CD4-positive, alpha-beta T cell treated with Interleukin-12 subunit alpha and Interleukin-12 subunit beta, for 1 hour (primary cell): ENCODE results near the gene GOT2.
"Not testable (repeated sequence)": the region's sequence is repeated elsewhere in the genome, so short reads cannot be mapped to it uniquely, and the experiment has no call there.

ENCODE experiments used
- DNase-seq: peaks from one replicate; pipeline ENCODE4 v3.0.0-alpha.2; 2020

GOT2 gene

DNA sequence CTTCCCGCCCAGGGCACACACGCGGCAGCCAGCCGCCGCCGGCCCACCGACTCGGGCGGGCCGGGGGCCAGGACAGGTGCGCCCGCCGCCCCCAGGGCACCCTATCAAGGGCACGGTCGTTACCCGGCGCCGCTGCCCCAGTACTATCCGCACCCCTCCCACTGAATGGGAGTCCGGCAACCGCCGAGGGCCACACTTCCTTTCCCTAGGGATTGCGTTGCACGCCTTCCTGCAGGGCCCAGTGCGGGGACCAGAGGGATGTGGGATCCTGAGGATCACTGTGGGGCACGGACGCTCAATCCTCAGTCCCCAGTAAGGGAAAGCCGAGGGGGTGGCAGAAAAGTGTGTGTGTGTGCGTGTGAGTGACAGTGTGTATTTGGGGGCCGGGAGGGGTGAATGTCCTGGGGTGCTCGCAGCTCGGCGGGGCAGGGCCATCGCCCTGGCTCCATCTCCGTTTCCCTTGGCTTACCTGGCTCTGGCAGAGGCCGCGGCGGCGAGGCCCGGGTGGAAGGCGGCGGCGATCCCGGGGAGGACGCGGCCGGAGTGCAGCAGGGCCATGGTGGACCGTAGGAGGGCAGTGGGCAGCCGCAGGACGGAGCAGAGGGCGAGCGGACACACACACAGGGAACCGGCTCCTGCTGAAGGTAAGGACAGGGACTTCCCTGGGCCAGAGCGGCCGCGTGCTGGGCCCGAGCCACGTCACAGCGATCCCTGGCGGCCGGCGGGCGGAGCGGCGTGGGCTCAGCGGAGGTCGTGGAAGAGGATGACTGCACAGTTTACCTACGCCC is at the start of gene GOT2:
GOT2 (minus strand) TSS at position 646 of the 788 bp plus-strand sequence; CDS start at position 558, 88 bp downstream.
- peak; percentile 84 for DNase-seq

DNA sequence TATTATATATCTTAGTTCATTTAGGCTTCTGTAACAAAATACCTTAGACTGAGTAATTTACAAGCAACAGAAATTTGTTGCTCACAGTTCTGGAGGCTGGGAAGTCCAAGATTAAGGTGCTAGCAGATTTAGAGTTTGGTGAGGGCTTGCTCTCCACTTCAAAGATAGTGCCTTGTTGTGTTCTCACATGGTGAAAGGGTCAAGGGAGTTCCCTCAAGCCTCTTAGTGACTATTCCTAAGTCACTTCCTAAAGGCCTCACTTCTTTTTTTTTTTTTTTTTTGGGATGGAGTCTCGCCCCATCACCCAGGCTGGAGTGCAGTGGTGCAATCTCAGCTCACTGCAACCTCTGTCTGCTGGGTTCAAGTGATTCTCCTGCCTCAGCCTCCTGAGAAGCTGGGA is 45.2 kb upstream of the GOT2 start:
- DNase-seq, result not testable (repeated sequence)

DNA sequence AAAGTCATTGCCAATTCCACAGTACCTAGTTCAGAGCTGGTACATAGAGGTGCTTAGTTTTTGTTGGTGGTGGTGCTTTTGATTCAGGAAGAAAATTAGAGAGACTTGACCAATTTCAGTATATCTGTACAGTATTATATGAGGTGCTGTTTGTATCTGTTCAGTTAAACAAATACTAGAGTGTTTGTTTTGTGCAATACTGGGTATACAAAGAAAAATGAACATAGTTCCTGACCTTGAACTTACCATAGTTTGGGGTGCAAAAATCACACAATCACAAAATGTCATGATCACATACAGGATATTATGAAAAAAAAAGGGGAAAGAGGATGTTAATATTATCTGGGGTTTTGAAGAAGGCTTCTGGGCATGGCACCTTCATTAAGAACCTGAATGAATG is 39.8 kb upstream of the GOT2 start:
- DNase-seq, result no peak

DNA sequence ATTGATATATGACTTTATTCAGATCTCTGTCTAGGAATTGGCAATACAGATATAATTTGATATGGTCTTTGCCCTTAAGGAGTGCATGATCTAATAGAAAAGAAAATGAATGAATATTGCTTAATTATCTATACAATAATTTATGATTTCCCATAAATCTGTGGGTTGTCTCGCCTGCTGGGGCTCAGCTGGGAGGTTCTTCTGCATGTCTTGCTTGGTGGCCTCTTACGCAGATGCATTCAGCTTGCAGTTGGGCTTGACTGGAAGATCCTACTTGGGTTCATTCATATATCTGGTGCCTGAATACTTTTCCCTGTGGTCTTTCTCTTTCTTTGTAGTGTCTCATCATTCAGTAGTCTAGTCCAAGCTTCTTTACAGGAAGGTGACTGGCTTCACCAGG is 34.0 kb upstream of the GOT2 start:
- no peak for DNase-seq

DNA sequence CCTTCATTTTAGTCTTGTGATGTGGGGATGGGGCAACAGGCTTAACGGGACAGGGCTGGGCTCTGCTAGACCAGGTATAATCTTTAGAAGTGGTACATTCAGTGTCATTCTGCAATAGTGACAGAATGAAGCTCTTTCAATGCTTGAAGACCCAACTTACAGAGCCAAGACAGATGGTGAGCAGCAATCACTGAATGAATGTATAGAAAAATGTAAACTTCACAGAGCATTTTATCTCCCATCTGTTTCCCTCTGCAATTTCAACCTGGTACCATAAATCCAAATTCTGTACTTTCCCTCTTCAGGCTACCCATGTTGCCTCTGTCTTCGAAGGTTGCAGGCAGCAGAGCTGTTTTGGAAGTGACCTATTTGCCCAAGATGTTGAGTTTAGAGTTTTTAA is 33.5 kb upstream of the GOT2 start:
- no peak for DNase-seq

DNA sequence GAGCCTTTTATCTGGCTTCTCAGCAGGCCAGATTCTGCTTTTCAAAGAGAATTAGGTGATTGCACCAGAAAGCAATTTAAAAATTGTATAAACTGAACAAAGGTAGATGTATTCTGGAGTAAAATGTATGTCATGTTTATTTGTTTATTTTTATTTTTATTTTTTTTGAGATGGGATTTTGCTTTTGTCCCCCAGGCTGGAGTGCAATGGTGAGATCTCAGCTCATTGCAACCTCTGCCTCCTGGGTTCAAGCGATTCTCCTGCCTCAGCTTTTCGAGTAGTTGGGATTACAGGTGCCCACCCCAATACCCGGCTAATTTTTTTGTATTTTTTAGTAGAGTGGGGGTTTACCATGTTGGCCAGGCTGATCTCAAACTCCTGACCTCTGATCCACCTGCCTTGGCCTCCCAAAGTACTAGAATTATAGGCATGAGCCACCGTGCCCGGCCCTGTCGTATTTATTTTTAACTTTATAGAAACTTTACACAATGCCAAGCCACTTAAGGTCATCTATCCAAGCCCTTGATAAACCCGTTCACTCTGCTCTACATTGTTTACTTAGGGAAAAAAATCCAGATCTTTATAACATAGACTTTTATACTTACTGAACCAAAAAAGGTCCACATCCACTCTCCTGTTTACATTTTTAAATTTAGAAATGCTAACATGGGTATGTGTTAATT is 22.7 kb upstream of the GOT2 start:
- DNase-seq, result no peak

DNA sequence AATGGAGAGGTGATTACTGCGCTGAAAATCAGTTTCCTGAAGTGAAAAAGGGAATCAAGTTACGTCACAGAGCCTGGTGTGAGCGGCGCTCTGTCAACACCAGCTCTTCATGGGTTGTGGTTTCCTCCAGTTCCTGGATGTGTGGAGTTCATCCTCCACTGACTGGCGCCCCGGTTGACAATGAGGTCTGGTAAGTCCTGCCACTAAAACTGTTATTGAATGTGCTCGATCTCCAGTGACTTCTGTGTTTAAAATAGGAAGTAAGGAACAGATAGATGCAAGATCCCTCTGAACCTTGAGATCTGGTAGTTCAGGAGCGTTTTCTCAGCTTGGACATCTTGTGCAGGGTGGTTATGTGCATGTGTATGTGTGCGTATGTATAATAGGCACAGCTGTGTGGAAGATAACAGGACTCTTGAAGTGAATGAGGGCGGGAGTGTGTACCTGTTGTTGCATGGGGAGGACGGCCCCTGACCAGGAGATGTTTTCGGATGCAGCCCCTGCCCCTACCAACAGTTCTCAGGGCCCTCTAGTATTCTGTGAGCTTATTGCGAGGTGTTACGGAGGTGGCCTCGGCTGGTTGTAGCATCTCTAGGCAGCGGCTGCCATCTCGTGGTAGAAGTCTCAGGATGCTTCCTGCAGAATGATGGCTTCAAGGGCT is 22.0 kb upstream of the GOT2 start:
- peak; percentile 79 for DNase-seq

DNA sequence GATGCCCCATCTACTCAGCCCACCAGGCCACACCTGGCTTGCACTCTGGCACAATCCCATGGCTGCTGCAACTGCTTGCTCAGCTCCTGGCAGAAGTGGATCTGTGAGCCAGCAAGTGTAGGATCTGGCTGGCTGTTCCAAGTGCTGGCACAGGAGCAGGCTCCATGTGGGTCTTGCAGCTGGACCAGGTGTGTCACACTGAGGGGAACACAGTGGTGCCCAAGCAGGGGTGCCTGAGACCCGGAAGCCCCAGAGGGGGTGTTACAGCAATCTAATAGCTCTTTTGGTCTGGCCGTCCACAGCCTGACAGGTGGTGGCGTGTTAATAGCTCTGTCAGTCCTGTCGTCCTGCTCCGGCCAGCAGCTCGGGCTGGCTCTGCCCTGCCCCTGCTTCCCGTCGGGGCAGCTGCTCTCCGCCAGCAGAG is 19.6 kb upstream of the GOT2 start:
- DNase-seq, result no peak

DNA sequence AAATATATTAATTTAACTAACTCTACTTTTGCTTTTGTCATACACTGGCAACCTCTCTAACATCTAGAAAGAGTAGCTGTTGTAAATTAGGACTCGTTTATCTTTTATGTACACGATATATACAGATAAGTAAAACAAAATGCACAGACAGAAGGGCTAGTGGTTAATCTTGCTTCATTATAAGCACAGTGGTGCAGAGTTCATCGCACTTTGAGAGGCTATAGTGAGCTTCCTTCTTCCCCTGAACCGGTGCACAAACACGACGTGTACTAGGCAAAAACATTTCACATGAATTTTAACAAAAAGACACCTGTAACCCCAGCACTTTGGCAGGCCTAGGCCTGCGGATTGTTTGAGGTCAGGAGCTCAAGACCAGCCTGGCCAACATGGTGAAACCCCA is 10.4 kb upstream of the GOT2 start:
- no peak for DNase-seq

DNA sequence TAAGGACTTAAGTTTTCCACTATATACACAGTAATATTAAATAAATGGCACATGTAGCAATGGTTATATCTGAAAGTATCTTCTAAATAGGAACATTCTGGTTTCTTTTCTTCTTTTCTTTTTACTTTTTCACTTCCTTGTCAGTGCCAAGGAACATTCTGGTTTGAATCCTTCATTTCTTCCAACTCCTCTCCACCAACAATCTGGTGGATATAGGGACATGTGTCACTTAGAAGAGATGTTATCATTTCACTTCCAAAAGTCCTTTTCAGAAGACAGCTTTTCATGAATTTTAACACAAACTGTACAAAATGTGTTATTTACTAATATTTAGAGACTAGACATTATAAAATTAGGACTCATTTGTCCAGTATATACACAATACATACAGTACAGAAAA is 7.9 kb upstream of the GOT2 start:
- DNase-seq, result no peak

DNA sequence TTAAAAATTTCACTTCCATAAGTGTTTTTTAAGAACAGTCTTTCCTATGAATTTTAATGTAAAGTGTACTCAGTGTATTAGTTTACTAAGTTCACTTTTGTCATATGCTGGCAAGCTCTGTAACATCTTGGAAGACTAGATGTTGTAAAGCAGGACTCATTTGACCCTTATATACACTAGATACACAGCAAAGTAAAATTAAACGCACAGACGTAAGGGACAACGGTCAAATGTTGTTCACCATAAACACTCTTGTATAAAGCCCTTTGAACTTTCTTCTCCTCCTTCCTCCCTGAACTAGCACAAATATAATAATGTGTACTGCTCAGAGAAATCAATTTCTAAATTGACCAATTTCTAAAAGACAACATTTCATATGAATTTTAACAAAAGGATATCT is 7.0 kb upstream of the GOT2 start:
- no peak for DNase-seq

DNA sequence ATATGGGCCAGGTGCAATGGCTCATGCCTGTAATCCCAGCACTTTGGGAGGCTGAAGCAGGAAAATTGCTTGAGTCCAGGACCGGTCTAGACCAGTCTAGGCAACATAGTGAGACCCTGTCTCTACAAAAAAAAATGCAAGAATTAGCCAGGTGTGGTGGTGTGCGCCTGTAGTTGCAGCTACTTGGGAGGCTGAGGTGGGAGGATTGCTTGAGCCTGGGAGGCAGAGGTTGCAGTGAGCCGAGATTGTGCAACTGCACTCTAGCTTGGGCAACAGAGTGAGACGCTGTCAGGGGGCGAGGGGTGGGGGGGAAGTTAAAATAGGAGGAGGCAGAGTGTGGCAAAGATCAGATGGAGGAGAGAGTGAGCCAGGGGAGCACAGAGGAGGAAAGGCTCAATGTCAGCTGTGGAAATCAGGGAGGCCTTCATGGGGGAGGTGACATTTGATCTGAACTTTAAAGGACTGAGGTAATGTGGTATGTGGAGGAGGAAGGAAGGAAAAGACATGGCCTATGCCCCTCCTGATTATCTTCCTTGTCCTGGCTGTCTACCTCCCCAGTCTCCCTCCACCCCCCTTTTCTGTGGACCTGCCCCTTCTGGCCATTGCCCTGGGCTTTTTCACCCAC is 4.7 kb upstream of the GOT2 start:
- DNase-seq, result no peak

DNA sequence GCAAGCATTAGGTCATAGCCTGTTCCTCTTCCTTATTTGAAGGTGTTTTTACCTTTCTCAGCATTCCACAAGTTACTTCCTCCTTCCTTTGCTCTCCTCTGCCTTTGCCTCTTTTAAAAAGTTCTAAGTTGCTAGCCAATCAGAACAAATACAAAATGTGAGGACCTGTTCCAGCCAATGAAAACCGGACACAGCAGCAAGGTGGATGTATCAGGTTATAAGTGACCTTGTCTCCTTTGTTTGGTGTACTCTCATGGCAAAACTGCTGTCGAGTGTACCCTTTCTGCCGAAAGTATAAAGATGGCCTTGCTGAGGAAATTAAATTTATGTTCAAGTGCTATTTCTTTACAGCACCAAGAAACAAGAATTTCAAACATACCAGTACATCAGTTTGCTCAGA is 2.2 kb upstream of the GOT2 start:
- DNase-seq, result not testable (repeated sequence)

DNA sequence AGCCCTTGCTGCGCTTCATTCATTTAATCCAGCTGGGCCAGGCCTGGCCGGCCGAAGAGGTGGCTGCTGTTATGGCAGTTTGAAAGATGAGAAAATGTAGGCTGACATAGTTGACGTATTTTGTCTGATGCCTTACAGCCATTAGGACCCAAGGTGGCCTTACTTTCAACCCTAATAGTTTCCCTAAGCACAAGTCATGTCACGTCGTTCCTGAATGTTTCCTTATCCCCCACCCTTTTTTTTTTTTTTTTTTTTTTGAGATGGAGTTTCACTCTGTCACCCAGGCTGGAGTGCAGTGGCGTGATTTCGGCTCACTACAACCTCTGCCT is 307 bp upstream of the GOT2 start:
- no peak for DNase-seq

DNA sequence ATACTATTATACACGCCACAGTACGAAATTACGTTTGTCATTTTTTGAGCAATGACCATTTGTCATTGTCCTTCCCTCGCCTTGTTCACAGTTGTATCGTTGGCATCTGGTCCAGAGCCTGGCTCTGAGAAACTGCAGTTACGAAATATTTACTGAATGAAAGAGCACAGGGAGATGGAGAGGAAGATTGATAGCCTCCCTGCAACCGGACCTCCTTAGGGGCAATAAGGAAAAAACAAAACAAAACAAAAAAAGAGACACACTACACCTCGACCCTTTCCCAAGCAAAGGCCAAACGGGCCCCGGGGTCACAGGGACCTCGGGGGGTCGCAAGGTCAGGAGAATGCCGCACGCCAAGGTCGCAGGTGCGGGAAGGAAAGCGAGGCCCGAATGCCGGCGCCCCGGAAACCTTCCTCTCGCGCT is 857 bp downstream of the GOT2 start:
- DNase-seq, result no peak

DNA sequence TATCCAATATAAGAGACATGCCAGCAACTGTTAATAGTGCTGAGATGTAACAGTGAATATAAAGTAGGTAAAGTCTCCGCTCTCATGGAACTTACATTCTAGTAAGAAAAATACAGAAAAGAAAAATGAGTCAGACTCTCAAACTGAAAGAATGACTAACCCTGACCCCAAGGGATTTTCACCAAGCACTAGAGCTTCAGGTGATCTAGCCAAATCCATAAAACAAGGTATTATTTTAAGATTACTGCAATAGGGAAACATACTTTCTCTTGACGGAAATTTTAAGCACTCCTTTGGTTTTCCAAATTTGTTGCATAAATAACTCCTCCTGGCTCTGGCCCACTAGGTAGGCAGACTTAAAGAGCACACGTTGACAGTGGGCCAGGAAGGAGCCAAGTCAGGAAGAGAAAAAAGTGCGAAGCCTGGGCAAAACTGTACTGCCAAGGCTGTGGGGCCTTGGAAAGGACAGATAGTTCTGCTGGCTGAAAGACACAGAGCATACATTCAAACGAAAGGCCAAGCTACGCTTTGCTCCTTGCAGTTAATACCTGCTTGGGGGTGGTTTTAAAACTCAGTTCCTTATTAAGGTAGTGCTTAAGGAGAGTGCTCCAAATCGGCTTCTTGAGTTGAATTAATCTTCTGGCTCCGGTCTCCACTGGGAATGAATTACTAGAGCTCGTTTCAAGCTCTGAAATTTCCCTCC is 1.4 kb downstream of the GOT2 start:
- DNase-seq, result no peak

DNA sequence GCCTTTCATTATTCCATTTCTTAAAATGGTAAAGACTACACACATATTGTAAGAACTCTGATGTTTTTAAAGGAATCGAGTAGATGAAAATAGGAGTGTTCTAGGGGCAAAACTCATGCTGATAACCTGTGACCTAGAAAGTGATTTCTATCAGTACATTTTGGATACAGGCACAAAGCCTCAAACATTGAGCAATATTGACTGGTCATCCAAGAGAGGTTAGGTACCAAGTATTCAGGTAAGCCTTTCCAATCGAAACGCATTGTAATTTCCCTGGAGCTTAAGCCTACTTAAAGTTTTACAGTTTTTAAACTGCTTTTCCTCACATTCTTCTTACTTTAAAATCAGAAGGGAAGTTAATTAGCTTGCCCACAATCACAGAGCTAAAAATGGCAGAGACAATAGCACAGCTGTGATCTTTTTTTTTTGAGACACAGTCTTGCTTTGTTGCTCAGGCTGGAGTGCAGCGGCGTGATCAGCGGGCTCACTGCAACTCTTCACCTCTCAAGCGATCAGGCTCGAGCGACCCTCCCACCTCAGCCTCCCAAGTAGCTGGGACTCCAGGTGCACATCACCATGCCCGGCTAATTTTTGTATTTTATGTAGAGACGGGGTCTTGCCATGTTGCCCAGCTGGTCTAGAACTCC is 3.3 kb downstream of the GOT2 start:
- DNase-seq, result no peak

DNA sequence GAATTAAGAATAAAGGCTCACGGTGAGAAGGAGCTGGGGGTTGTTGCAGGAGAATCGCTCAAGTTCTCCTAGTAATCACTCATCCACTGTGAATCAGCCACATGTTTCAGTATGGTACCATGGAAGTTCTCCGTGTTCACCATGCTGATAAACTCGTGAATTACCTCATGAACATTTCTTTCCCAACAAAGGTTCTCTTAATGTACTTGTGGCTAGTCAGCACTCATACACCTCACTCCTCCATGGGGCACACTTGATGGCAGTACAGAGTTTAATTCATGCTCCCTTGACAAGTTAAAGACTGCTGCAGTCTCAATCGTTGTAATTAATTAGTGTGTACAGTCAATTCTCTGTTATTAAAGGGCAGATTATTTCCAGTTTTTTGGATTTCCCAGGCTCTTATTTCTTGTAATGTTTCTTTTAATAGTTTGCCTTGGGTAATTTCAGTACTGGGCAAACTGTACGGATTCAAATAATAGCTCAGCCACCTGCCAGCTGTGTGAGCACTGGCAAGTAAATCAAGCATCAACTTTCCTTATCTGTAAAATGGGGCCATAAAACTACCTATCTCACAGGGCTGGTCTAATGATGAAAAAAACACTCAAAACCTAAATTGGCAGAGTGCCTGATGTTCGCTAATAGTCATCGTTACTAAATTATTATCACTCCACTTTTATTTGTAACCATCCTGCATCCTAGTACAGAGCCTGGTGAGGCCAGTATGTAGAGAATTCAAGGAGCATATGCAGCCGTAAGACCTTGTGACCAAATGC is 6.1 kb downstream of the GOT2 start:
- DNase-seq, result no peak

DNA sequence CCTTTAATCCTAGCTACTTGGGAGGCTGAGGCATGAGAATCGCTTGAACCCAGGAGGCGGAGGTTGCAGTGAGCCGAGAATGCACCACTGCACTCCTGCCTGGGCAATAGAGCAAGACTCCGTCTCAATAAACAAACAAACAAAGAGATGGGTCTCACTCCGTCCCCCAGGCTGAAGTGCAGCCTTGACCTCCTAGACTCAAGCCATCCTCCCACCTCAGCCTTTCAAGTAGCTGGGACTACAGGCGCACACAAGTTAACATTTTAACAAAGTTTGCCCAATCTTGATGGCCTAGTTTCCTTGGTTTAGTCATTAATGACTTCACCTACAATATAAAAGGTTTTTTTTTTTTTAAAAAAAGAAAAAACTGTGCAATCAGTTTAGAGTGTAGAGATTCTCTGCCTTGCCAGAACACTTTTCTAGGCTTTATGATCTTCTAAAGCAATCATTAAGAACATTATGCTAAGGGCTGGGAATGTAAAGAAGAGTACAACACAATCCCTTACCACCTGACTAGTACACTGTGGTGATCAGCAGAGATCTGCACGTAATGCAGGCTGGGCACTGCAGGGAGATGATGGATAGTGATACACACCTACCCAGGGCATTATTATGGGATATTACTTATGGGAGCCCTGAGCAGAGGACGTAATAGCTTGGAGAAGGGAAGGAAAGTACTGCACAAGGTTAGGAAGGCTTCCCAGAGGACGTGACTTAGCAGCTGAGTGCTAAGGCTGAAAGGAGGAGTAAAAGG is 6.9 kb downstream of the GOT2 start:
- DNase-seq, result no peak

DNA sequence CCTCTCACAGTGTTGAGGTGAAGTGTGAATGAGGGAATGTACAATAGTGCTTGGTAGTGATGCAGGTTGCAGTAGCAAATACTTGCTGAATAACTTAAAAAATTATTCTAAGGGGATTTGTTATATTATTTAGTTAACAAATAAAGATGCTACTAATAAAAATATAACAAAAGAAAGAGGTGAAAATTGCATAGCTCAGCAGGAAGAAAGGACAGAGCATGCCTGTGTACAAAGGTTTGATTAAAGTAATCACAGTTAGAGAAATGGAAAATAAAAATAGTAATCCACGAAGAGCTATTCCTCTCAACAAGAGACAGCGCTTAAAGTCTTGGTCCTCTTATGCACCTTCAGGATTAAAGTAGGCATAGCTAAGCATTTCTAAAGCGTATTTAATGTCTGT is 11.0 kb downstream of the GOT2 start:
- DNase-seq, result no peak

DNA sequence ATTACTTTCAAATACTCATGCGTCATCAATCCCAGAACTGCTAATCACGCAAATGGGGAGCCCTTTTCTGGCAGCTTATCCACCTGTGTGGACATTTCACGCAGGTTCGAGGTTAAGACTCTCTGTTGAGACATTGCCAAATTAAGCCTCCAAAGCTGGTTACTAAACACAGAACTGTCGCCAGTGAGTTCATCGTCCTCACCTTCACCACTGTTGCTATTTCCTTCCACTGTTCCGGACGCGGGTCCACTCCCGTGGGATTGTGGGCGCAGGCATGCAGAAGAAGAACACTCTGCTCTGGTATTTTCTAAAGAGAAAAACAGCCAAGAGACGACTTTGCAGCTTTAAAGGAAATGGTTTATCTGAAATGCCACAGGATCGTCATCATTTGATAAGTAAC is 16.1 kb downstream of the GOT2 start:
- no peak for DNase-seq
